SK-N-SH (cell line): ENCODE data around the gene AUP1. TPM values are rescaled to one million over a fixed set of nuclear protein-coding genes. Genes with fewer than 3 reads are reported as not detected.

Experiments
- CTCF ChIA-PET: fragments of 300-600, 350-600 bp; formaldehyde crosslinking; extraction: SDS; loops from one replicate; lab custom pipeline; 2021; lab: Yijun Ruan, JAX
- POLR2A ChIA-PET: fragments of 350-600 bp; sonication (Branson Sonifier 250); formaldehyde crosslinking; extraction: SDS; loops from one replicate; lab custom pipeline; 2020; ENCODE audit warnings: antibody characterized with exemption, inconsistent platforms; lab: Yijun Ruan, JAX
- DNase-seq: peaks from one replicate; pipeline ENCODE4 v3.0.0; 2012
- H2AFZ ChIP-seq: fragments of 200-600 bp; sonication (generic); 2 replicates; pipeline ENCODE4 v1.8.1; 2016; ENCODE audit warnings: antibody characterized with exemption, mild to moderate bottlenecking, low read depth
- H3F3A ChIP-seq: fragments of 200-600 bp; sonication (generic); replicated peaks from 2 replicates; pipeline ENCODE3; 2016; ENCODE audit warnings: antibody characterized with exemption, mild to moderate bottlenecking; ENCODE audit not compliant: insufficient read depth
- H3K27ac ChIP-seq, 2 experiments: fragments of 200-500 bp in 1 of 2; fragments of 200-600 bp in 1 of 2; sonication (Bioruptor generic) in 1 of 2; sonication (generic), shearing (Covaris generic) in 1 of 2; 2 replicates each; pipeline versions ENCODE4 v1.5.1 to v1.6.1; 2014 to 2016; ENCODE audit warnings: low read depth in 2 of 2, inconsistent platforms in 1 of 2, low read length in 1 of 2, mild to moderate bottlenecking in 1 of 2, mixed read lengths in 1 of 2
- H3K27me3 ChIP-seq: fragments of 200-600 bp; sonication (generic), shearing (Covaris generic); 2 replicates; pipeline ENCODE4 v1.6.1; 2016; ENCODE audit warnings: mixed run types; ENCODE audit not compliant: insufficient read depth
- H3K36me3 ChIP-seq, 2 experiments: fragments of 200-500 bp in 1 of 2; fragments of 200-600 bp in 1 of 2; sonication (Bioruptor generic) in 1 of 2; sonication (generic) in 1 of 2; replicated peaks in 1 of 2; 2 replicates each; pipeline versions ENCODE3 to v1.5.1; 2014 to 2016; ENCODE audit warnings: low read length in 1 of 2, mild to moderate bottlenecking in 1 of 2; ENCODE audit not compliant: insufficient read depth in 2 of 2, control insufficient read depth in 1 of 2
- H3K4me1 ChIP-seq, 2 experiments: fragments of 200-500 bp in 1 of 2; fragments of 200-600 bp in 1 of 2; sonication (Bioruptor generic) in 1 of 2; sonication (generic), shearing (Covaris generic) in 1 of 2; 2 replicates each; pipeline versions ENCODE4 v1.5.1 to v1.6.1; 2014 to 2016; ENCODE audit warnings: low read depth in 1 of 2, low read length in 1 of 2, mixed run types in 1 of 2; ENCODE audit not compliant: insufficient read depth in 2 of 2, control insufficient read depth in 1 of 2
- H3K4me2 ChIP-seq: fragments of 200-600 bp; sonication (generic), shearing (Covaris generic); 2 replicates; pipeline ENCODE4 v1.6.1; 2017; ENCODE audit warnings: mixed run types
- H3K4me3 ChIP-seq, 2 experiments: fragments of 200-500 bp in 1 of 2; fragments of 200-600 bp in 1 of 2; sonication (Bioruptor generic) in 1 of 2; sonication (generic), shearing (Covaris generic) in 1 of 2; 2 replicates each; pipeline versions ENCODE4 v1.5.1 to v1.8.1; 2014 to 2016; ENCODE audit warnings: low read depth in 2 of 2, inconsistent platforms in 1 of 2, low read length in 1 of 2, mild to moderate bottlenecking in 1 of 2, mixed read lengths in 1 of 2, moderate library complexity in 1 of 2
- H3K79me2 ChIP-seq: fragments of 200-600 bp; sonication (generic); 2 replicates; pipeline ENCODE4 v1.8.1; 2017; ENCODE audit warnings: mild to moderate bottlenecking; ENCODE audit not compliant: insufficient read depth
- H3K9ac ChIP-seq: fragments of 200-600 bp; sonication (generic); 2 replicates; pipeline ENCODE4 v1.6.1; 2017; ENCODE audit warnings: mixed run types
- H3K9me2 ChIP-seq: fragments of 200-600 bp; sonication (generic); 2 replicates; pipeline ENCODE4 v1.6.1; 2017; ENCODE audit warnings: mixed run types
- H3K9me3 ChIP-seq: fragments of 200-600 bp; sonication (generic); 2 replicates; pipeline ENCODE4 v1.6.1; 2017; ENCODE audit warnings: mixed run types, mild to moderate bottlenecking, moderate library complexity
- H4K20me1 ChIP-seq: fragments of 200-600 bp; sonication (generic); 2 replicates; pipeline ENCODE4 v1.6.1; 2017; ENCODE audit warnings: mild to moderate bottlenecking, mixed run types; ENCODE audit not compliant: insufficient read depth
- CHD2 ChIP-seq: fragments of 150-350 bp; IDR thresholded peaks from 2 replicates; pipeline ENCODE4 v1.6.1; 2018; ENCODE audit warnings: low read length; ENCODE audit not compliant: partially characterized antibody
- ELF1 ChIP-seq: IDR thresholded peaks from 2 replicates; pipeline ENCODE4 v1.4.0; 2012
- MXI1 ChIP-seq: IDR thresholded peaks from 2 replicates; pipeline ENCODE4 v1.6.1; 2012; ENCODE audit warnings: mild to moderate bottlenecking, low read depth, low read length, improper control_type of control experiment
- NRF1 ChIP-seq: IDR thresholded peaks from 2 replicates; pipeline ENCODE4 v1.6.1; 2012; ENCODE audit warnings: low read depth, mild to moderate bottlenecking, low read length
- POLR2AphosphoS5 ChIP-seq: IDR thresholded peaks from 2 replicates; pipeline ENCODE4 v1.6.1; 2012; ENCODE audit warnings: low read depth, low read length
- RCOR1 ChIP-seq: fragments of 150-350 bp; IDR thresholded peaks from 2 replicates; pipeline ENCODE4 v1.6.1; 2017; ENCODE audit warnings: antibody characterized with exemption, low read length
- SIN3A ChIP-seq: IDR thresholded peaks from 2 replicates; pipeline ENCODE4 v1.6.1; 2012; ENCODE audit warnings: low read depth, mild to moderate bottlenecking, low read length, moderate library complexity, borderline replicate concordance
- TCF12 ChIP-seq: IDR thresholded peaks from 2 replicates; pipeline ENCODE4 v1.4.0; 2012
- TEAD4 ChIP-seq: IDR thresholded peaks from 2 replicates; pipeline ENCODE4 v1.4.0; 2012; ENCODE audit warnings: mild to moderate bottlenecking, borderline replicate concordance; ENCODE audit not compliant: insufficient read depth
- YY1 ChIP-seq: IDR thresholded peaks from 2 replicates; pipeline ENCODE4 v1.4.0; 2012; ENCODE audit warnings: low read depth, mild to moderate bottlenecking
- WGBS: methylation state at CpG from one replicate; pipeline ENCODE4 v1.1.6; 2017; ENCODE audit warnings: low lambda C conversion rate; 5-methylcytosine and 5-hydroxymethylcytosine counted together
- polyA plus RNA-seq, 3 experiments: library from polyadenylated mRNA; depleted of rRNA; stranded (reverse); fragments of >200 nt; gene quantifications; 2 replicates each; pipeline ENCODE4 v1.2.3, GENCODE V29; 2012
- TF ChIP-seq, protein P1 (sequence below): IDR thresholded peaks from 2 replicates; pipeline ENCODE4 v1.4.0; 2012; ENCODE audit warnings: low read depth, borderline replicate concordance
- TF ChIP-seq, protein P2 (sequence below): IDR thresholded peaks from 2 replicates; pipeline ENCODE4 v1.4.0; 2012; ENCODE audit warnings: low read depth, borderline replicate concordance

The AUP1 gene
- polyA plus RNA-seq, 1 of the 3 experiments (the other 2 are of a cell fraction) = 118 TPM

DNA sequence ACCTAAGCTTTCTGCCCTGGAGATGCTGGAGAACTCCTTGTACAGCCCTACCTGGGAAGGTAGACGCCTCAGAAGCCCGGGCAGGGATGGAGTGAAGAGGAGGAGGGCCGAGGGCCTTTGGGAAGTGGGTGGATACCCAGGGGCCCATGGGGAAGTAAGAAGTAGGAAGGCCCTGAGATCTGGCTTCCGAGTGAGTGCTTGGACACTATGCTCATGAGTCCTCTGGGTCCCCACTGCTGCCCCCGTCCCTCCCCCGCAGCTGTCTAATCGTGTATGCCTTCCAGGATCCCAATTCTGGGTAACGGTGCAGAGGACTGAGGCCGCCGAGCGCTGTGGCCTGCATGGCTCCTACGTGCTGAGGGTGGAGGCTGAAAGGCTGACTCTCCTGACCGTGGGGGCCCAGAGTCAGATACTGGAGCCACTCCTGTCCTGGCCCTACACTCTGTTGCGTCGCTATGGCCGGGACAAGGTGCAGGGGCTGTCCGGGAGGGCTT lies 26.2 kb upstream of the AUP1 start (continued):
- no peak for TF ChIP-seq SIN3A
- TF ChIP-seq MXI1 = no peak
- no peak for TF ChIP-seq ELF1
- no peak for TF ChIP-seq POLR2AphosphoS5
- TF ChIP-seq RCOR1 = no peak
- TF ChIP-seq, protein P1, sequence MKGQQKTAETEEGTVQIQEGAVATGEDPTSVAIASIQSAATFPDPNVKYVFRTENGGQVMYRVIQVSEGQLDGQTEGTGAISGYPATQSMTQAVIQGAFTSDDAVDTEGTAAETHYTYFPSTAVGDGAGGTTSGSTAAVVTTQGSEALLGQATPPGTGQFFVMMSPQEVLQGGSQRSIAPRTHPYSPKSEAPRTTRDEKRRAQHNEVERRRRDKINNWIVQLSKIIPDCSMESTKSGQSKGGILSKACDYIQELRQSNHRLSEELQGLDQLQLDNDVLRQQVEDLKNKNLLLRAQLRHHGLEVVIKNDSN = no peak
- no peak for TF ChIP-seq CHD2
- TF ChIP-seq, protein P2, sequence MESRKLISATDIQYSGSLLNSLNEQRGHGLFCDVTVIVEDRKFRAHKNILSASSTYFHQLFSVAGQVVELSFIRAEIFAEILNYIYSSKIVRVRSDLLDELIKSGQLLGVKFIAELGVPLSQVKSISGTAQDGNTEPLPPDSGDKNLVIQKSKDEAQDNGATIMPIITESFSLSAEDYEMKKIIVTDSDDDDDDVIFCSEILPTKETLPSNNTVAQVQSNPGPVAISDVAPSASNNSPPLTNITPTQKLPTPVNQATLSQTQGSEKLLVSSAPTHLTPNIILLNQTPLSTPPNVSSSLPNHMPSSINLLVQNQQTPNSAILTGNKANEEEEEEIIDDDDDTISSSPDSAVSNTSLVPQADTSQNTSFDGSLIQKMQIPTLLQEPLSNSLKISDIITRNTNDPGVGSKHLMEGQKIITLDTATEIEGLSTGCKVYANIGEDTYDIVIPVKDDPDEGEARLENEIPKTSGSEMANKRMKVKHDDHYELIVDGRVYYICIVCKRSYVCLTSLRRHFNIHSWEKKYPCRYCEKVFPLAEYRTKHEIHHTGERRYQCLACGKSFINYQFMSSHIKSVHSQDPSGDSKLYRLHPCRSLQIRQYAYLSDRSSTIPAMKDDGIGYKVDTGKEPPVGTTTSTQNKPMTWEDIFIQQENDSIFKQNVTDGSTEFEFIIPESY = no peak
- TF ChIP-seq TEAD4 = no peak
- TF ChIP-seq YY1 = no peak
- no peak for TF ChIP-seq TCF12

DNA sequence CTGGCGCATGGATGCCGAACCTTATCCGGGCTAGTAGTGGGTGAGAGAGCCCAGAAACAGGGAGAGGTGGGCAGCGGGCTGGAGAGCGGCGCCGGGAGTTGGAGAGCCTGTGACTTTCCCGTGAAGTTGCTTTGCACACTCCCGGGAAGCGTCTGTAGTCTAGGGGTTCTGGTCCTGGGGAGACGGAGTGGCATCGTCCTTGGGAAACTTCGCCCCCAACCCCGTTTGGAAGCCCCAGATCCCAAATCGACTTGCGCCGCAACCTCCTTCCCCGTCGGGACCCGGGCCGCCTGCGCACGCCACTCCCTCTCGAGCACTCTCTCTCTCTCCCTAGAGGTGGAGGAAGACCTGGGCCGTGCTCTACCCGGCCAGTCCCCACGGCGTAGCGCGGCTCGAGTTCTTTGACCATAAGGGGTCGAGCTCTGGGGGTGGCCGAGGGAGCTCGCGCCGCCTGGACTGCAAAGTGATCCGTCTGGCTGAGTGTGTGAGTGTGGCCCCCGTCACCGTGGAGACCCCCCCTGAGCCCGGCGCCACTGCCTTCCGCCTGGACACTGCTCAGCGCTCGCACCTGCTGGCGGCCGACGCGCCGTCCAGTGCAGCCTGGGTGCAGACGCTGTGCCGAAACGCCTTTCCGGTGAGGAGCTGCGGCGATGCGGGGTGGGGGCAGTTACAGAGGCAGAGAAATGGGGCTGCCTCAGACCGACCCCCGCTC lies 25.5 kb upstream of the AUP1 start:
- no peaks in the 10 kb centered on the region for H4K20me1 ChIP-seq
- WGBS = 62% methylated on average over 44 of the region's 58 CpGs
- H3K36me3 ChIP-seq = peaks cover 18 to 20% of the 10 kb centered on the region in 2 experiments
- ChIA-PET POLR2A (no interaction called here), CTCF (interaction anchor here (1.2 to 1.3 kb wide), 3 partner anchors 9 to 41 kb away, joined by 3 to 8 read pairs (median 5); no protein-coding TSS in a partner anchor)
- peaks cover 59% of the 10 kb centered on the region for H3K79me2 ChIP-seq
- peak overlapping the region; percentile 91 for H3K9ac ChIP-seq
- H3F3A ChIP-seq = peaks cover 20% of the 10 kb centered on the region
- H3K27me3 ChIP-seq = no peaks in the 10 kb centered on the region
- TF ChIP-seq, protein P1 = no peak
- TF ChIP-seq NRF1 (0 out of 2 replicates have a peak, but pooled peaks have one; percentile 32), MXI1 (0 out of 2 replicates have a peak, but pooled peaks have one; percentile 8)
- H3K27ac ChIP-seq = peak overlapping the region; percentile 17 to 95; a peak in 3 of 4 replicates
- peaks cover 5 to 28% of the 10 kb centered on the region in 2 experiments; a peak in 1 of 4 replicates for H3K4me1 ChIP-seq
- peak overlapping the region; percentile 86 to 91 for H3K4me3 ChIP-seq
- H3K9me3 ChIP-seq = no peaks in the 10 kb centered on the region
- H3K9me2 ChIP-seq = no peaks in the 10 kb centered on the region
- H2AFZ ChIP-seq = peak overlapping the region; percentile 91; the same call in 1 of the 2 replicates
- peak; percentile 73 for DNase-seq
- H3K4me2 ChIP-seq = peak overlapping the region; percentile 98
